Smooth muscle cell (in vitro differentiated cells): ENCODE results near the gene TPD52L1. TPM values are rescaled to one million over a fixed set of nuclear protein-coding genes. Genes with fewer than 3 reads are reported as not detected.

Source experiments
- DNase-seq: peaks from one replicate; lab custom pipeline; 2025; ENCODE audit not compliant: unreplicated experiment; lab: John Stamatoyannopoulos, UW
- H2AFZ ChIP-seq: fragments of 200-600 bp; sonication (generic); 2 replicates; pipeline ENCODE4 v1.6.0; 2016; ENCODE audit warnings: antibody characterized with exemption, low read depth, mild to moderate bottlenecking
- H3F3A ChIP-seq: fragments of 200-600 bp; sonication (generic); 2 replicates; pipeline ENCODE4 v1.6.0; 2017; ENCODE audit warnings: antibody characterized with exemption, low read depth
- H3K27ac ChIP-seq: fragments of 200-600 bp; sonication (generic); 2 replicates; pipeline ENCODE4 v1.5.1; 2016; ENCODE audit warnings: low read depth, mild to moderate bottlenecking
- H3K27me3 ChIP-seq: fragments of 200-600 bp; sonication (generic); 2 replicates; pipeline ENCODE4 v1.6.1; 2016; ENCODE audit warnings: low read depth, mild to moderate bottlenecking
- H3K36me3 ChIP-seq: fragments of 200-600 bp; sonication (generic); 2 replicates; pipeline ENCODE4 v1.5.1; 2016; ENCODE audit warnings: low read depth
- H3K4me1 ChIP-seq: fragments of 200-600 bp; sonication (generic); 2 replicates; pipeline ENCODE4 v1.5.1; 2016; ENCODE audit warnings: low read depth
- H3K4me2 ChIP-seq: fragments of 200-600 bp; sonication (generic); 2 replicates; pipeline ENCODE4 v1.6.0; 2016; ENCODE audit warnings: mild to moderate bottlenecking
- H3K4me3 ChIP-seq: fragments of 200-600 bp; sonication (generic); 2 replicates; pipeline ENCODE4 v1.5.1; 2016; ENCODE audit warnings: mild to moderate bottlenecking
- H3K79me2 ChIP-seq: fragments of 200-600 bp; sonication (generic); 2 replicates; pipeline ENCODE4 v1.6.0; 2016; ENCODE audit warnings: low read depth, mild to moderate bottlenecking
- H3K9ac ChIP-seq: fragments of 200-600 bp; sonication (generic); 2 replicates; pipeline ENCODE4 v1.6.0; 2016; ENCODE audit warnings: low read depth
- H3K9me3 ChIP-seq: fragments of 200-600 bp; sonication (generic); replicated peaks from 2 replicates; pipeline ENCODE4 v1.5.1; 2016; ENCODE audit warnings: low read depth
- H4K20me1 ChIP-seq: fragments of 200-600 bp; sonication (generic); 2 replicates; pipeline ENCODE4 v1.6.0; 2016; ENCODE audit warnings: low read depth
- WGBS: methylation state at CpG from one replicate; pipeline ENCODE4 v1.1.7; 2016; ENCODE audit warnings: low lambda C conversion rate; 5-methylcytosine and 5-hydroxymethylcytosine counted together
- polyA plus RNA-seq: library from polyadenylated mRNA; unstranded; fragments of >200 nt; fragmentation: Nextera tagmentation; extraction: Ambion mirVana; gene quantifications from 2 replicates; pipeline ENCODE4 v1.2.1, GENCODE V29; 2016
- total RNA-seq: library from RNA; depleted of rRNA; stranded (reverse); fragments of >200 nt; gene quantifications from 2 replicates; pipeline ENCODE4 v1.2.3, GENCODE V29; 2014
- TF ChIP-seq, protein P1 (sequence below): fragments of 200-600 bp; sonication (generic); IDR thresholded peaks from 2 replicates; pipeline ENCODE4 v1.5.1; 2017; ENCODE audit warnings: borderline replicate concordance, mild to moderate bottlenecking, antibody characterized with exemption; ENCODE audit not compliant: insufficient read depth, poor library complexity, severe bottlenecking

Gene TPD52L1
- total and polyA plus RNA-seq, 2 experiments from 2014 or later = 15.3 to 65.8 TPM

DNA sequence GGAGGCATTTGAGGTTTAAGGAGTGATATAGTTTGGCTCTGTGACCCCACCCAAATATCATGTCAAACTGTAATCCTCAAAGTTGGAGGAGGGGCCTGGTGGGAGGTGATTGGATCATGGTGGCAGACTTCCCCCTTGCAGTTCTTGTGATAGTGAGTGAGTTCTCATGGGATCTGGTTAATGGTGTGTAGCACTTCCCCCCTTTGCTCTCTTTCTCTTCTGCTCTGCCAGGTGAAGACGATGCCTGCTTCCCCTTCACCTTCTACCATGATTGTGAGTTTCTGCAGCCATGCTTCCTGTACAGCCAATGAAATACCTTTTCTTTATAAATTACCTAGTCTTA lies 149.9 kb downstream of the TPD52L1 start:
- H3K79me2 ChIP-seq = peaks cover 24% of the 10 kb centered on the region
- TF ChIP-seq, protein P1, sequence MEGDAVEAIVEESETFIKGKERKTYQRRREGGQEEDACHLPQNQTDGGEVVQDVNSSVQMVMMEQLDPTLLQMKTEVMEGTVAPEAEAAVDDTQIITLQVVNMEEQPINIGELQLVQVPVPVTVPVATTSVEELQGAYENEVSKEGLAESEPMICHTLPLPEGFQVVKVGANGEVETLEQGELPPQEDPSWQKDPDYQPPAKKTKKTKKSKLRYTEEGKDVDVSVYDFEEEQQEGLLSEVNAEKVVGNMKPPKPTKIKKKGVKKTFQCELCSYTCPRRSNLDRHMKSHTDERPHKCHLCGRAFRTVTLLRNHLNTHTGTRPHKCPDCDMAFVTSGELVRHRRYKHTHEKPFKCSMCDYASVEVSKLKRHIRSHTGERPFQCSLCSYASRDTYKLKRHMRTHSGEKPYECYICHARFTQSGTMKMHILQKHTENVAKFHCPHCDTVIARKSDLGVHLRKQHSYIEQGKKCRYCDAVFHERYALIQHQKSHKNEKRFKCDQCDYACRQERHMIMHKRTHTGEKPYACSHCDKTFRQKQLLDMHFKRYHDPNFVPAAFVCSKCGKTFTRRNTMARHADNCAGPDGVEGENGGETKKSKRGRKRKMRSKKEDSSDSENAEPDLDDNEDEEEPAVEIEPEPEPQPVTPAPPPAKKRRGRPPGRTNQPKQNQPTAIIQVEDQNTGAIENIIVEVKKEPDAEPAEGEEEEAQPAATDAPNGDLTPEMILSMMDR = no peak
- H3F3A ChIP-seq = peaks cover 8% of the 10 kb centered on the region
- H3K27ac ChIP-seq = peak overlapping the region; percentile 6
- peak overlapping the region; percentile 94 for H2AFZ ChIP-seq
- H4K20me1 ChIP-seq = no peaks in the 10 kb centered on the region
- no peak overlapping the region for H3K4me2 ChIP-seq
- H3K9me3 ChIP-seq = no peaks in the 10 kb centered on the region
- 100% methylated on average over 1 of the region's 1 CpG for WGBS
- H3K4me1 ChIP-seq = peaks cover 13% of the 10 kb centered on the region
- H3K27me3 ChIP-seq = no peaks in the 10 kb centered on the region
- no peak overlapping the region for H3K4me3 ChIP-seq
- no peak for DNase-seq
- H3K9ac ChIP-seq = no peak overlapping the region
- no peaks in the 10 kb centered on the region for H3K36me3 ChIP-seq

DNA sequence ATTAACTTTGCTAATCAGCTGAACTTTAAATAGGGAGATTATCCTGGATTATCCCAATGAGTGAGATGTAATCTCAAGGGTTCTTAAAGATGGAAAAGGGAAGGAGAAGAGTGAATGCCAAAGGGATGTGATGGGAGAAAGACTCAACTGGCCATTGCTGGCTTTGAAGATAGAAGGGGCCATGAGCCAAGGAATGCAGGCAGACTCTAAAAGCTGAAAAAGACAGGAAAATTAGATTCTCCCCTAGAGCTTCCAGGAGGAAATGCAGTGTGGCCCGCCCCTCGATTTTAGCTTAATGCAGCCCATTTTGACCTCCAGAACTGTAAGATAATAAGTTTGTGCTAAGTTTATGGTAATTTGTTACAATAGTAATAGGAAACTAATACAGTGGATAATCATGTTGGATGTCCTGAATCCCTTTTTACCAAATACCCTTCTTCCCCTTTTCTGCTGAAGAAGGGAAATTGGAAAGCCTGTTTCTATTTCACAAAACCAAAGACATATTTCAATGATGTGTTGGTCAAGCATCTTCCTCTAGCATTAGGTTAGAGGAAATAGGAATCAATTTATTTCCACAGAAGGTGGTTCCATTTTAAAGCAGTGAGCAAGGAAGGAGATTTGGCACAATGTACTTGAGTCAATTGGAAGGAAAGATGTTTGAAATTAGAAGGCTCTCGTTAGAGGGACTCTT lies 151.5 kb downstream of the TPD52L1 start:
- TF ChIP-seq, protein P1 = no peak
- H3K9me3 ChIP-seq = no peaks in the 10 kb centered on the region
- H4K20me1 ChIP-seq = no peaks in the 10 kb centered on the region
- 95% methylated on average over 3 of the region's 3 CpGs for WGBS
- no peaks in the 10 kb centered on the region for H3K36me3 ChIP-seq
- peaks cover 8% of the 10 kb centered on the region for H3F3A ChIP-seq
- H3K4me2 ChIP-seq = no peak overlapping the region
- no peak for DNase-seq
- H3K9ac ChIP-seq = no peak overlapping the region
- peaks cover 9% of the 10 kb centered on the region for H3K4me1 ChIP-seq
- H3K27me3 ChIP-seq = no peaks in the 10 kb centered on the region
- no peak overlapping the region for H3K27ac ChIP-seq
- H2AFZ ChIP-seq = no peak overlapping the region
- peaks cover 8% of the 10 kb centered on the region for H3K79me2 ChIP-seq
- H3K4me3 ChIP-seq = no peak overlapping the region

DNA sequence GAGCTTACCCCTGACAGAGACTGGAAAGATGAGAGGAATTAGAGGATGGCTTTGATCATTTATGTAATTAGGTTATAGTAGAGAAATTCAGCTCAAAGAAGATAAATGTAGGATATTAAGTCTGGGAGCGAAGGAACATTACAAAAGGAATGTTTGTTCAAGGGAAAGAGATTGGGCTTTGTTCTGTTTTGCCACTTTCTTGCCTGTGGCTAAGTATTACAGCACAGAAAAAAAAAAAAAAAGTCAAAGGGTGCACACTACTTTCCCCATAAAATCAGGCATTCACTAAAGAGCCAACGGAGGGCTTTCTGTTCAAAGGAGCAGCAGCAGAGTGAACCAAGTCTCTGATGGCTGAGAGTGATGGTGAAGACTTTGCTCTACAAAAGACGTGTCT lies 153.2 kb downstream of the TPD52L1 start:
- H4K20me1 ChIP-seq = no peaks in the 10 kb centered on the region
- peaks cover 8% of the 10 kb centered on the region for H3F3A ChIP-seq
- H3K4me2 ChIP-seq = no peak overlapping the region
- no peaks in the 10 kb centered on the region for H3K4me1 ChIP-seq
- H3K9ac ChIP-seq = no peak overlapping the region
- H3K4me3 ChIP-seq = no peak overlapping the region
- TF ChIP-seq, protein P1 = no peak
- no peaks in the 10 kb centered on the region for H3K36me3 ChIP-seq
- no peak overlapping the region for H2AFZ ChIP-seq
- DNase-seq = no peak
- H3K27me3 ChIP-seq = no peaks in the 10 kb centered on the region
- 70% methylated on average over 3 of the region's 3 CpGs for WGBS
- no peaks in the 10 kb centered on the region for H3K9me3 ChIP-seq
- peak overlapping the region; percentile 12 for H3K27ac ChIP-seq
- no peaks in the 10 kb centered on the region for H3K79me2 ChIP-seq
